H1 (cell line): Measurements from ENCODE around the gene IL5RA. TPM values are rescaled to one million over a fixed set of nuclear protein-coding genes. Genes with fewer than 3 reads are reported as not detected.

Experiments
- CTCF ChIA-PET: fragments of 300-600 bp; sonication (Branson Sonifier 250); formaldehyde crosslinking; loops from one replicate; lab custom pipeline; 2021; ENCODE audit not compliant: partially characterized antibody; lab: Charles Lee
- POLR2A ChIA-PET: fragments of 300-600 bp; sonication (Branson Sonifier 250); formaldehyde crosslinking; loops from one replicate; lab custom pipeline; 2021; ENCODE audit warnings: inconsistent platforms; ENCODE audit not compliant: partially characterized antibody; lab: Charles Lee
- DNase-seq, 2 experiments: peaks; one replicate each; pipeline versions ENCODE4 v3.0.0 to v3.0.0-alpha.2; 2010 to 2022; ENCODE audit warnings: low spot score in 2 of 2, low read depth in 1 of 2, mixed read lengths in 1 of 2
- FAIRE-seq: peaks from 2 replicates; lab custom pipeline; 2011; peaks lifted over from hg19 to GRCh38; lab: Jason Lieb, UNC
- H2AFZ ChIP-seq: 2 replicates; pipeline ENCODE4 v1.8.1; 2012; ENCODE audit warnings: low read length, inconsistent platforms
- H2AK5ac ChIP-seq: 2 replicates; pipeline ENCODE4 v1.6.1; 2013; ENCODE audit warnings: low read depth, low read length
- H2BK120ac ChIP-seq: replicated peaks from 2 replicates; pipeline ENCODE3; 2013; ENCODE audit warnings: low read depth, low read length, inconsistent platforms
- H2BK12ac ChIP-seq: 2 replicates; pipeline ENCODE4 v1.6.1; 2013; ENCODE audit warnings: low read depth, low read length
- H2BK15ac ChIP-seq: 2 replicates; pipeline ENCODE4 v1.6.1; 2013; ENCODE audit warnings: low read length
- H2BK20ac ChIP-seq: 2 replicates; pipeline ENCODE4 v1.6.1; 2013; ENCODE audit warnings: low read length
- H2BK5ac ChIP-seq: 2 replicates; pipeline ENCODE4 v1.6.1; 2013; ENCODE audit warnings: low read depth, low read length
- H3K14ac ChIP-seq: 2 replicates; pipeline ENCODE4 v1.6.1; 2013; ENCODE audit warnings: inconsistent platforms; ENCODE audit not compliant: insufficient read length
- H3K18ac ChIP-seq: 2 replicates; pipeline ENCODE4 v1.6.1; 2013; ENCODE audit warnings: low read length; ENCODE audit errors: extremely low read depth
- H3K23ac ChIP-seq: 2 replicates; pipeline ENCODE4 v1.6.1; 2013; ENCODE audit warnings: inconsistent platforms; ENCODE audit not compliant: insufficient read length
- H3K23me2 ChIP-seq: 2 replicates; pipeline ENCODE4 v1.6.1; 2013; ENCODE audit warnings: low read depth, low read length
- H3K27ac ChIP-seq: 2 replicates; pipeline ENCODE4 v1.6.1; 2011; ENCODE audit warnings: low read depth, low read length, inconsistent platforms
- H3K27me3 ChIP-seq, 4 experiments: replicated peaks in 1 of 4; 1 replicate in 1 of 4; 2 replicates in 3 of 4; pipeline versions ENCODE4 v1.6.1 to v1.8.1; 2011 to 2013; ENCODE audit warnings: low read length in 3 of 4, mild to moderate bottlenecking in 3 of 4, inconsistent platforms in 2 of 4, mixed read lengths in 2 of 4, moderate library complexity in 1 of 4; ENCODE audit not compliant: control insufficient read depth in 3 of 4, insufficient read depth in 3 of 4; ENCODE audit errors: extremely low read depth in 1 of 4
- H3K36me3 ChIP-seq, 4 experiments: 2 replicates each; pipeline versions ENCODE4 v1.6.1 to v1.8.1; 2011 to 2013; ENCODE audit warnings: mild to moderate bottlenecking in 4 of 4, low read length in 3 of 4, moderate library complexity in 2 of 4, control low read depth in 1 of 4, inconsistent platforms in 1 of 4; ENCODE audit not compliant: insufficient read depth in 4 of 4, control insufficient read depth in 2 of 4
- H3K4ac ChIP-seq: replicated peaks from 2 replicates; pipeline ENCODE3; 2013; ENCODE audit warnings: low read length, low read depth, mixed read lengths, inconsistent platforms; ENCODE audit not compliant: insufficient read length
- H3K4me1 ChIP-seq, 4 experiments: replicated peaks in 1 of 4; 1 replicate in 1 of 4; 2 replicates in 3 of 4; pipeline versions ENCODE4 v1.6.1 to v1.8.1; 2011 to 2013; ENCODE audit warnings: low read length in 3 of 4, inconsistent platforms in 2 of 4, mixed read lengths in 1 of 4; ENCODE audit not compliant: insufficient read depth in 4 of 4, control insufficient read depth in 3 of 4
- H3K4me2 ChIP-seq, 2 experiments: 2 replicates each; pipeline versions ENCODE4 v1.6.1 to v1.8.1; 2011 to 2013; ENCODE audit warnings: low read depth in 2 of 2, low read length in 2 of 2, control low read depth in 1 of 2, inconsistent platforms in 1 of 2, mild to moderate bottlenecking in 1 of 2; ENCODE audit not compliant: insufficient read depth in 1 of 2
- H3K4me3 ChIP-seq, 4 experiments: fragments of 200-600, 300-600 bp in 1 of 4; sonication (generic), shearing (Covaris generic), sonication (Bioruptor Twin) in 1 of 4; 2 replicates each; pipeline versions ENCODE4 v1.5.1 to v1.8.1; 2011 to 2016; ENCODE audit warnings: low read length in 4 of 4, low read depth in 3 of 4, control low read depth in 2 of 4, inconsistent platforms in 2 of 4, mild to moderate bottlenecking in 2 of 4, mixed read lengths in 1 of 4, moderate library complexity in 1 of 4; ENCODE audit not compliant: insufficient read depth in 2 of 4; ENCODE audit errors: extremely low read depth in 1 of 4
- H3K56ac ChIP-seq: replicated peaks from 2 replicates; pipeline ENCODE3; 2013; ENCODE audit warnings: low read depth, mild to moderate bottlenecking, mixed read lengths, low read length, inconsistent platforms; ENCODE audit not compliant: insufficient read length
- H3K79me1 ChIP-seq: 2 replicates; pipeline ENCODE4 v1.6.1; 2013; ENCODE audit warnings: low read depth, low read length, control low read depth
- H3K79me2 ChIP-seq, 2 experiments: 2 replicates each; pipeline versions ENCODE4 v1.6.1 to v1.8.1; 2012 to 2013; ENCODE audit warnings: low read length in 2 of 2, mild to moderate bottlenecking in 2 of 2, inconsistent platforms in 1 of 2; ENCODE audit not compliant: insufficient read depth in 2 of 2, control insufficient read depth in 1 of 2
- H3K9ac ChIP-seq, 4 experiments: replicated peaks in 1 of 4; 1 replicate in 1 of 4; 2 replicates in 3 of 4; pipeline versions ENCODE4 v1.6.1 to v1.8.1; 2011 to 2013; ENCODE audit warnings: low read depth in 3 of 4, low read length in 3 of 4, control low read depth in 2 of 4, mild to moderate bottlenecking in 2 of 4, moderate library complexity in 2 of 4, inconsistent platforms in 1 of 4; ENCODE audit errors: extremely low read depth in 1 of 4
- H3K9me3 ChIP-seq, 2 experiments: 2 replicates each; pipeline versions ENCODE4 v1.6.1 to v1.8.1; 2012 to 2013; ENCODE audit warnings: mild to moderate bottlenecking in 2 of 2, moderate library complexity in 2 of 2, control low read depth in 1 of 2, inconsistent platforms in 1 of 2, low read depth in 1 of 2, low read length in 1 of 2, mixed read lengths in 1 of 2; ENCODE audit not compliant: insufficient read depth in 2 of 2
- H4K20me1 ChIP-seq, 2 experiments: replicated peaks in 1 of 2; 2 replicates each; pipeline versions ENCODE3 to v1.8.1; 2011 to 2013; ENCODE audit warnings: inconsistent platforms in 2 of 2, low read length in 2 of 2, mild to moderate bottlenecking in 1 of 2; ENCODE audit not compliant: insufficient read depth in 2 of 2, control insufficient read depth in 1 of 2
- H4K5ac ChIP-seq: 2 replicates; pipeline ENCODE4 v1.6.1; 2013; ENCODE audit warnings: low read length, low read depth, mixed read lengths, inconsistent platforms; ENCODE audit not compliant: insufficient read length
- H4K8ac ChIP-seq: 2 replicates; pipeline ENCODE4 v1.8.0; 2013; ENCODE audit warnings: mild to moderate bottlenecking, moderate library complexity, low read length, inconsistent platforms; ENCODE audit not compliant: insufficient read depth; ENCODE audit errors: extremely low read depth
- H4K91ac ChIP-seq: replicated peaks from 2 replicates; pipeline ENCODE3; 2013; ENCODE audit warnings: low read length, mixed read lengths, inconsistent platforms; ENCODE audit not compliant: insufficient read length
- KDM1A ChIP-seq: fragments of 200-600, 300-600 bp; sonication (generic); IDR thresholded peaks from 2 replicates; pipeline ENCODE4 v1.7.1; 2016; ENCODE audit warnings: mild to moderate bottlenecking, low read length, borderline replicate concordance
- RAD21 ChIP-seq, 2 experiments: IDR thresholded peaks in 1 of 2; conservative IDR thresholded peaks in 1 of 2; 2 replicates each; pipeline ENCODE4 v1.6.1; 2011; ENCODE audit warnings: low read depth in 2 of 2, low read length in 2 of 2, improper control_type of control experiment in 1 of 2, inconsistent platforms in 1 of 2, mild to moderate bottlenecking in 1 of 2, moderate library complexity in 1 of 2
- WGBS, 2 experiments: shearing (Covaris generic) in 1 of 2; methylation state at CpG; one replicate each; pipeline versions ENCODE4 v1.1.6 to v1.1.7; 2013 to 2015; ENCODE audit warnings: low lambda C conversion rate in 2 of 2, mixed read lengths in 2 of 2, inconsistent platforms in 1 of 2, low coverage in 1 of 2, missing lambda C conversion rate in 1 of 2; ENCODE audit not compliant: insufficient replicate concordance in 2 of 2, insufficient coverage in 1 of 2, insufficient read length in 1 of 2; ENCODE audit errors: extremely low coverage in 1 of 2, missing lambda C conversion rate in 1 of 2; 5-methylcytosine and 5-hydroxymethylcytosine counted together
- polyA plus RNA-seq, 7 experiments: library from polyadenylated mRNA; depleted of rRNA in 3 of 7; stranded (reverse) in 5 of 7; unstranded in 2 of 7; fragments of >200 nt in 5 of 7; fragments of 200-250 nt in 2 of 7; gene quantifications; 1 replicate in 5 of 7; 2 replicates in 1 of 7; 4 replicates in 1 of 7; pipeline versions ENCODE4 v1.2.1 to v1.2.3, GENCODE V29; 2011 to 2013; ENCODE audit warnings: missing spikeins in 2 of 7, mixed read lengths in 2 of 7
- total RNA-seq: library from RNA; stranded (reverse); fragmentation: NEBNext Ultra II Directional; extraction: Animal tissue kit (Norgen Biotek cat#: 25700); gene quantifications from 2 replicates; pipeline ENCODE4 v1.2.1, GENCODE V29; 2021

IL5RA gene
- total and polyA plus RNA-seq, 2 of the 8 experiments (the other 6 are each of a cell fraction or from before 2014, with no cell fraction given): not detected

GRCh38 chr3:3137526-3137925 lies 27.4 kb upstream of the IL5RA start:
- Histone ChIP-seq H3K4me3 (no peak overlapping the region), H4K20me1 (peaks cover 0 to 12% of the 10 kb centered on the region in 2 experiments), H3K9ac (no peak overlapping the region), H4K91ac (no peak overlapping the region), H3K18ac (no peak overlapping the region), H3K9me3 (no peaks in the 10 kb centered on the region), H3K4ac (no peak overlapping the region), H3K4me1 (no peaks in the 10 kb centered on the region), H3K23me2 (no peaks in the 10 kb centered on the region), H2BK120ac (no peak overlapping the region), H4K8ac (no peak overlapping the region), H2BK20ac (no peak overlapping the region), H3K23ac (no peak overlapping the region), H4K5ac (no peak overlapping the region), H3K27me3 (no peaks in the 10 kb centered on the region), H3K36me3 (peaks cover 6 to 64% (median 32%) of the 10 kb centered on the region in 4 experiments), H2BK15ac (no peak overlapping the region), H3K27ac (no peak overlapping the region), H2BK12ac (no peak overlapping the region), H3K14ac (no peak overlapping the region), H3K56ac (no peak overlapping the region), H3K4me2 (no peak overlapping the region), H3K79me1 (peaks cover 11% of the 10 kb centered on the region), H2AK5ac (no peak overlapping the region), H2BK5ac (no peak overlapping the region), H3K79me2 (peaks cover 12 to 47% of the 10 kb centered on the region in 2 experiments), H2AFZ (no peak overlapping the region)
- TF ChIP-seq RAD21 (IDR thresholded peaks at IDR 0.05 in 1 of 2, conservative IDR thresholded peaks at IDR 0.05 in 1 of 2; ENCODE audit: low read depth in 2 of 2, low read length in 2 of 2) (no peak), KDM1A (no peak)
- ChIA-PET POLR2A (interaction anchor here (1.3 kb wide), 1 partner anchor 8 kb away, joined by 4 read pairs; no protein-coding TSS in a partner anchor), CTCF (no interaction called here)
- no peak for FAIRE-seq
- WGBS, 2 experiments: 94% methylated on average over 6 of the region's 6 CpGs; no CpG with 5 or more reads in 1 of the 2 experiments
- no peak for DNase-seq
